SHP77 (cell line): Measurements from ENCODE around the gene MALAT1.

Source experiments
- DNase-seq, 2 experiments: peaks; one replicate each; lab custom pipeline; 2025; lab: John Stamatoyannopoulos, UW

The MALAT1 gene

DNA sequence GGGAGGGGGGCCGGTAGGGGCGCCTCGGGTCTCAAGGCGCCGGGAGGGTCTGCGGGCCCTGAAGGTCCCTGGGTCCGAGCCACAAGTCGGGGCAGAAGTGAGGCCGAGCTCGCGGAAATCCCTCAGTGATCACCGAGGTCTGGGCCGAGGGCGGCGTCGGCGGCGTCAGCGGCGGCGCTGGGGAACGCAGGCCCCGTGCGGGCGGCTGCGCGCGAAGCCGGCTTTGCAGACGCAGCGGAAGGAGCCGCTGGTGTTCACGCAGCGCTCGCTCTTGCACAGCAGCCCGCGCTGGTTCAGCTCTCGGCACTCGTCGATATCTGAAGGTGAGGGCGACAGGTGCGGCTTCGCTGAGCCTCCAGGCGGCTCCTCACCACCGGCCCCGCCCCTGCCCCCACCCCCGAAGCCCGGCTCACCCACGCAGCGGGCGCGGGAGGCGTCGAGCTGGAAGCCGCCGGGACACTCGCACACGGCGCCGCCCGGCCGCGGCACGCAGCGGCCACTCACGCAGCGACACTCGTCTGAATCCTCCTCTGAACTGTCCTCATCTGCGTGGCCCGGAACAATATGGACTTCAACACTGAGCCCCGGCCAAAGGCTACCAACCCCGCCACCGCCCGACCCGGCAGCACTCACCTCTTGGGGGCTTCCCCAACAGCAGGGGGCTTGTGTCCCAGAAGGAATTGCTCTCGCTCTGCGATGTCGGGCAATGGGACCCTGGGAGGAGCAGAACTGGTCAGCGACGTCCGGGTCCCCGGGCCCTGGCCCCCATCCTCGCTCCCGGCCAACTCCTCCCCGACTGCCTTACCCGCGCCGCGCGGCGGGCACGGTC, 40.3 kb downstream of the MALAT1 start:
- no peak for DNase-seq

DNA sequence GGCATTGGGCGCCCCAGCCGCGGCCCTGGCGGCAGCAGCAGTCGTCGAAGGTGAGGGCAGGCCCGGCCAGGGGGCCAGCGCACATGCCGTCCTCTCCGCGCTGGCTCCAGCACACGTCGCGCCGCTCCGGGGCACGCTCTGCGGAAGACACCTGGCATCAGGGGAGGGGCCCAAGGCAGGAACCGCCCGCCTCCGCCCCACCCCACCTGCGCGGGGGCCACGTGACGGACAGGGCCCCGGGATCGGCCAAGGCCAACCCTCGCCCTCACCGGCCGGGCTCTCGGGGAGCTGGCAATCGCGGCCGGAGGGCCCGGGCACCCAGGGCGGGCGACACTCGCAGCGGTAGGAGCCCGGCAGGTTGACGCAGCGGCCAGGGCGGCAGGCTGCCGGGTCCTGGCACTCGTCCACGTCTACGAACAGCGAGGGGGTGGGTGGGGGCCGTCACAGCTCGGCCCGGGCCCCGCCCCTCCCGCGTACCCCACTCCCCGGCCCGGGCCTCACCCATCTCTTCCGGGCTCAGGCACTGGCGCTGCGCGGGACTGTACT, 41.0 kb downstream of the MALAT1 start:
- peak in 1 of 2 experiments; percentile 76 for DNase-seq

DNA sequence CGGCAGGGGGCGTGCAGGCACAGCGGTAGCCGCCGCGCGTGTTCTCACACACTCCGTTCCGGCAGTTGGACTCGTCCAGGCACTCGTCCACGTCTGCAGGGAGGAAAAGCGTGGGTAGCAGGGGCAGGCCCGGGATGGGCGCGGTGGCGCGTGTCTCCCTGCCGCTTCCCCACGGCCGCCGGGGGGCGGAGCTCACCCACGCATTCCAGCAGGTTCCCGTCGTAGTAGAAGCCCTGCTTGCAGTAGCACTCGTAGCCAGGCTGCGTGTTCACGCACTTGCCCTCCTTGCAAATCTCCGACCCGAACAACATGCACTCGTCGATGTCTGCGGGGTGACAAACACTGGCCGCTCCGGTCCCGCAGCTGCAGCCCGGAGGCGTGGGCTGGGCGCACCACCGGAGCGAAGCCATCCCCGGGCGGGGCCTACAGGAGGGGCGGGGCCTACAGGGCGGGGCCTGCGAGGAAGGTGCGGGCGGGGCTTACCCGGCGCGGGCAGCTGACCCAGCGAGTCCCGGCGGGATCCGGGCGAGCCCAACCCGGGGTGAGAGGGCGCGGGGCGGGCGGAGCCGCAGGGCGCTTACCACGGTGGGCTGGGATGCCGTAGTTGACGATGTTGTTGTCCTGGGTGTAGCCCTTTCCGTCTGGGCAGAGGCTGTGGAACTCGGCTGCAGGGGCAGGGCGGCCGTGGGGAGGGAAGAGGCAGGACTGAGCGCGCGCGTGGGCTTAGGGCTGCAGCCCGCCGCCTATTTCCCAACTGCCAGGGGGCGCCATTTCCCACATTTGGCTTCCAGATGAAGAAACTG, 41.6 kb downstream of the MALAT1 start:
- DNase-seq = peak; percentile 74 to 78

DNA sequence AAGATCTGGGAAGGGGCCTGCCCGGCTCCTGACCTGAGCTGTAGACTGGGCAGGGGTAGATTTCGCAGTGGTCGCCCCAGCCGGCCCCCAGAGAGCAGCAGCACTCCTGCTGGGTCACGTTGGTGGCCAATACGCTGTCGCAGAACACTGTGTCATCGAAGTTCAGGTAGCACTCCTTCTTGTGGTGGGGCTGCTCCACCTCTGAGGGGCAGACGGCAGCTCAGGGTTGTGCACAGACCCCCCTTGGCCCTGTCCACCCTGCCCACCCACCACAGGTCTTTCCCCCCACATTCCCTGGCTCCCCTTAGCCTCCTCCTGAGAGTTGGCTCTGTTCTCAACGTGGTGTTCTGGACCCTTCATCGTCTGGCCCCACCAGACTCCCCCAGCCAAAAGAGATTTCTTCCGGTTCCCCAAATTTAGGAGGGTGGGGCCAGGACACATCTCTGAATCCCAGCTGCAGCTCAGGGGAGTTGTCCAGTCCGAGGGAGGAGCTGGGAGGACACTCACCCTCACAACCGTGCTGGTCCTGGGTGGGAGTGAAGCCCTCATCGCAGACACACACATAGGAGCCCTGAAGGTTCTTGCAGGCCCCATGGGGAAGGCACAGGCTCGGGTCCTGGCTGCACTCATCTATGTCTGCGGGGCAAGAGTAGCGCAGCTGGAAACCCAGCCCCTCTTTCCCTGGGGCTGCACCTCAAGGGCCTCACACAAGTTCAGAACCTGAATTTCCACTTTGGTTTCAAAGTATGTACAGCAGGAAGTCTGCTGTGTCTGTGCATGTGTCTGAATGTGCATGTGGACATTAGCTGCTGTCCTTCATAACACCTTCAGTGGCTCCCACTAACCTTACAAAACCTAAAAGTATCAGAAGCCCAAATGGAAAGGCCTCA, 42.5 kb downstream of the MALAT1 start:
- no peak for DNase-seq

DNA sequence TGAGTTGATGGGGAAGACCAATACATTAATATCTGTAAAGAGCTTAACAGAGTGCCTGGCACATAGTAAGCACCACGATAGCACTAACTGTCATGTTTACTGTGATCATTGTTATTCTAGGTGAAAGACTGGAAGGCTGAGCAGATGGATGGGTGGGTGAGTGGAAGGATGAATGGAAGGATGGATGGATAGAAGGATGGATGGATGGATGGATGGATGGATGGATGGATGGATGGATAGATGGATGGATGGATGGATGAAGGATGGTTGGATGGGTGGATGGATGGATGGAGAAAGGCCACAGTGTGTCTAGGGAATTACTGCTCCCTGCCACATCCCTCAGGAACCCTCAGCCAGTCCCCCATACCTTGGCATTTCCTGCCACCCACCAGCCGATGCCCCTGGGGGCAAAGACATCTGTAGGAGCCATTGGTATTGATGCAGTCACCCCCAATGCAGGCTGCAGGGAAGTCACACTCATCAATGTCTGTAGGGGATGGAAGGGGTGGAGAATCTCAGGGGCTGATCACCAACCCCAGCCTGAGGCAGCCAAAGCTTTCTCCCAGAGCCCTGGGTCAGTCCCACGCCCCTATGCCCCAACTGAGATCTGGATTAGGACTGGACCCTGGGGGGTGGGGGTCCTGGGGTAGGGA, 44.0 kb downstream of the MALAT1 start:
- no peak for DNase-seq

DNA sequence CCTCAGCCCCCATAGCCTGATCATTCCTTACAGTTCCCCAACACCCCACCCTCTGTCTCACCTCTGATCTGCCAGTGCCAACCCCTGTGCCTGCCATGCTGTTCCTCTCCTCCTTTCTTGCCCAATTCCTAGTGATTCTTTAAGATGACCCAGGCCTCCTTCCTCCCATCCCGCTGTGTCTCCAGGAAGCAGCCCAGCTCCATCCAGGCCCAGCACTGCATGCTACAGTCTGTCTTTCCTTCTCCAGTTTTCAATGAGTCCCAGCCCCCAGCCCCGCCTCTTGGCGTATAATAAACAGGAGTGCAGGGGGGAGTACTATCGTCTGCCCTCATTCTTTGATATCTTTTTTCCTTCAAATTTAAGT, 47.0 kb downstream of the MALAT1 start:
- no peak for DNase-seq

DNA sequence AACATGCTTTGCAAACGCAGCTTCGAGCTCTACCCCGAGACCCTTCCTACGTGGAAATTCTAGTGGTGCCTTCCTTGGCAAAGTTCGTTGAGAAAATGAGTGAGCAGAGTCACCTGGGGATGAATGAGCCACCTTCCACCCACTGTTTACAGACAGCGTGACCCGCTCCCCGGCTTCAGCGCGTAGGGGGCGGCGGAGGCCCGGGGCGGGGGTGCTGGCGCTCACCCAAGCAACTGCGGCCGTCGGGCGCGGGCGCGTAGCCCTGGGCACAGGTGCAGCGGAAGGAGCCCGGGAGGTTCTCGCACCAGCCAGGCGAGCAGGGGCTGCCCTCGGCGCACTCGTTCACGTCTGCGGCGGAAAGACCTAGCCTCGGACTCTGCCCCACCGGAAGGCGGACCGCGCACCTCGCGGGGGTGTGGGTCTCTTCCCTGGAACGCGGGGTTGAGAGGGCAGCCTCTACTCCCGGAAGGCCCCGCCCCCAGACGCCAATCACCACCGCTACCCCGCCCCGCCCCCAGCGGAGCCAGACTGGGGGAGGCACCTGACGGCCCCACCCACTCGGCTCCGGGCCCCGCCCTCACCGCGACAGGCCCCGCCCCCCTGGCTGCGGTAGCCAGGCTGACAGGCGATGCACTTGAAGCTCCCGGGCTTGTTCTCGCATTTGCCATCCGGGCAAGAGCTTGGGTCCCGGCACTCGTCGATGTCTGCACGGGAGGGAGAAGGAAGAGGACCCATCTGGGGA, 47.5 kb downstream of the MALAT1 start:
- DNase-seq = peak; percentile 62 to 83

DNA sequence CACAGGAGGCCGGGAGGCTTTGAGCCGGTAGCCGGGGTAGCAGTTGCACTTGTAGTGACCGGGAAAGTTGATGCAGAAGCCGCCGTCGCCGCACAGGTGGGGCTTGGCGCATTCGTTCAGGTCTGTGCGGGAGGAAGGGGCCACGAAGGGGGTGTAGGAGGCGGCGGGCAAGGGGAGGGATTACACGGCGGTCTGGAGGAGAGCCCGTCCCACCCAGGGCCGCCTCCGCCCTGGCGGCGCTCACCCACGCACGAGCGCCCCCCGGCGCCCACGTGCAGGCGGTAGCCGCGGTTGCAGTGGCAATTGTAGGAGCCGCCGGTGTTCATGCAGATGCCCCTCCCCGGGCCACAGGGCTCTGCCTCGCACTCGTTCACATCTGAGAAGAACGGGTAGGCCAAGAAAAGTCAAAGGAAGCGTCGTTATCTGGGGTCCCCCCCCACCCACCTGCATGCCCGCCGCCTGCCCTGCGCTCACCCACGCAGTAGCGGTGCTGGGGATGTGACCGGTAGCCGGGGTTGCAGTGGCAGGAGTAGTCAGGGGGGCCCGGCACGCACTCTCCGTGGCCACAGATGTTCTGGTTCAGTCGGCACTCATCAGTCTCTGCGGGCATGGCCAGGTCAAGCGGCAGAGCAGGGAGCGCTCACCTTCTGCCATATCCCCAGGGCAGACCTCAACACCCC, 48.7 kb downstream of the MALAT1 start:
- DNase-seq = no peak

DNA sequence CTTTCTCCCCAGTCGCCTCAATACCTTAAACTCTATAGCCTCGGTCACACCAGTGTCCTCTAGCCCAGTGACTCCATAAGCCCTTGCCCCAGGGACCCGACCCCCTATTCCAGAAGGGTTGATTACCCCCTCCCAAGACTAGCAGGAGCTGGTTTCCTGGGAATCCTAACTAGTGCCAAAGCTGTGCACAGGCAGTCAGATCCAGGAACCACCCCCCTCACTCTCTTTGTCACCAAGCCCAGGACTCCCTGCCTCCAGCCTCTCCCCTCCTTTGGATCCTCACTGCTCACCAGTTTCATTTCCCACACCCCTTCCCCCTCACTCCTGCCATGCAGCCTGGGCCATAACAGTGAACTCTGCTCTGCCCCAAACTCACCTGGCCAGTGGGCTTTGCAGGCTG, 49.5 kb downstream of the MALAT1 start:
- DNase-seq = no peak

DNA sequence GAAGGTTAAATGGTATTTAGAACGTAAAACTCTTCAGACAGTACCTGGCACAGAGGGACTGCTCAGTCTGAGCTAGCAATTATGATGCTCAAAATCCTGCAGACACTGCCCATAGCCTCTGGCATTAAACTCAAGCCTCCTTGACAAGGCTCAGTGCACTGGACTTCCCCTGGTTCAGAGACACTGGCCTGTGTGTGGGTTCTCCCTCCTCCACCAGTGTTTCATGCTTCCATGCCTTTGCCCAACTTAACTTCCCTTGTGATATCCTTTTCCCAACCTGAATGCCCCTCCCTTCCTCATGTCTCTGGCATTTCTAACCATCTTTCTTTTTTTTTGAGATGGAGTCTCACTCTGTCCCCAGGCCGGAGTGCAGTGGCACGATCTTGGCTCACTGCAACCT, 50.3 kb downstream of the MALAT1 start:
- no peak for DNase-seq

DNA sequence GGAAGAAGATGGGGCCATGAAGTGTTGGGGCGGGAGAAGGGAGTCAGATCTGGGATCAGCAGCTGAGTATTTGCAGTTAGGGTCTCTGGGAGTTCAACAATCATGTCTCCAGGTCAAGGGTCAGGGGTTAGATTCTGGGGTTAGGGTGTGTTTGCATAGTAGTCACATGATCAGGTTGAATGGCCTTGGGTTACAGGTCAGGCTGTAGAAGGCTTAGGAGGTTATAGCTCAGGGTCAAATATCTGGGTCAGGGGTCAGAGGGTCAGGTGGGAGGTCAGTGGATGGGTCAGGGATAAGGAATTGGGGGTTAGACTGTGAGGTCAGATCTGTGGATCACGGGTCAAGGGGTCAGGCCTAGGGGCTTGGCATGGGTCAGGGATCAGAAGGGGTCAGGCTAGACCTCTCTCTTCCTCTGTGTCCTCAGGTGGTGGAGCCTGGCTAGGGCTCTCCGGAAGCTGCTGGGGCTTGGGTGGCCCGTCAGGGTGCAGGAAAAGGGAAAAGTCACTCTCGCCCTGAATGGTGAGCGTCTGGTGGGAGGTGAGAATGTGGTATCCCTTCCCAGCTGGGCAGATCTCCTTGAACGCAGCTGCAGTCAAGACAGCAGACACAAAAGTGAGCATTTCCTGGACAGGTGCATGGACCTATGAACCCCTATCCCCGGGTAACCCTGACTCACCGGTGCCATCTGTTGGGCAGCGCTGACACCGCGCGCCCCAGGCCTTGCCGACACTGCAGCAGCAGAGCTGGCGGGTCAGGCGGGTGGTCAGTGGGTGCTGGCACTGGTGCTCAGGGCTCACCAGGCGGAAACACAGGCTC, 52.9 kb downstream of the MALAT1 start:
- peak; percentile 64 to 76 for DNase-seq

DNA sequence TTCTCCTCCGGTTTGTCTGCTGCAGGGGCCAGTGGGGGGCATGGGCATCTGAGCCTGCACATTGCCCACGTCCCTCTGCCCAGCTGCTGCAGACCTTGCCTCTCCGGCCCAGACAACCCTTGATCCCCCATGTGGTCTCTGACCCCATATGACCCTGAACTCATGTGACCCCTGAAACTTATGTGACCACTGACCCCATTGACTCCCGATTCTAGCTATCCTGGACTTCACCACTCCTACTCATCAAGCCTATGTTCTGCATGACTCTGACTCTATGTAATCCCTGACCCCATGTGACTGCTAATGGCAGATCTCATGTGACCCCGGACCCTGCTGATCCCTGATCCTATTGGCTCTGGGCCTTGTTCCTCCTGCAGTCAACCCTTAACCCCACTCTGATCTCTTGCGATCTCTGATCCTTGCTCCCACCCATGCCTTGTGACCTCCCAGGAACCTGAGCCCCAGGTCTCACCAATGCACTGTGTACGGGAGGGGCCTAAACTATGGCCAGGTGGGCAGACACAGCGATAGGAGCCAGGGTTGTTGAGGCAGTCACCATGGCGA, 53.6 kb downstream of the MALAT1 start:
- no peak for DNase-seq

DNA sequence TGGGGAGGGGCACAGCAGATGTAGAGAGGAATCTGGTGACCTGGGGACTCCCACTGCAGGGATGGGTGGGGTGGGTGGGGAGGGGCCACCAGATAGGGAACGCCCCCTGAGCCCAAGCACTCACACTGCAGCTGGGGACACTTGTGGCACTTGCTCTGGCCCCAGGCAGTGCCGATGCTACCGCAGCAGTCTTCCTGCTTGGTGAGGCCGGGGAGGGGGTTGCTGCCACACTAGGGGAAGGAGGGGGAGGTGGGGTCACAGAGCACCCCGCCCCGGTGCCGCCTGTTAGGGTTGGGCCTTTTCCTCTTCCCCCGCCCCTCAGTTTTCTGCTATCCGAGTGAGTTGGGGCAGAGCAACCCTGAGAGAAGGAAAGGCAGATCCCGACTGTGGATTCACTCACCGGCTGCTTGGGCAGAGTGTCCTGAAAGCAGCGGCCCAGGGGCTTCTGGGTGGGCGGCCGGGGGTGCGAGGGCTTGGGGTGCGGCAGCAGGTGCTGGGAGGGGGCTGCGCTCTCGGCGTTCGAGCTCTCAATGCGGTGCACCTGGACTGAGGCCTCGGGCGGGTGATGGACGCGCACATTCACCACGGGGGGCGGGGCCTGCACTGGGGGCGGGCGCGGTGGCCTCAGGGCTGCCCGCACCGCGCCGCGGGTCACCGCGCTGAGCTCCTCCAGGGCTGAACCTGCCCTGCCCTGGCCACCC, 54.6 kb downstream of the MALAT1 start:
- DNase-seq = peak; percentile 68 to 69

DNA sequence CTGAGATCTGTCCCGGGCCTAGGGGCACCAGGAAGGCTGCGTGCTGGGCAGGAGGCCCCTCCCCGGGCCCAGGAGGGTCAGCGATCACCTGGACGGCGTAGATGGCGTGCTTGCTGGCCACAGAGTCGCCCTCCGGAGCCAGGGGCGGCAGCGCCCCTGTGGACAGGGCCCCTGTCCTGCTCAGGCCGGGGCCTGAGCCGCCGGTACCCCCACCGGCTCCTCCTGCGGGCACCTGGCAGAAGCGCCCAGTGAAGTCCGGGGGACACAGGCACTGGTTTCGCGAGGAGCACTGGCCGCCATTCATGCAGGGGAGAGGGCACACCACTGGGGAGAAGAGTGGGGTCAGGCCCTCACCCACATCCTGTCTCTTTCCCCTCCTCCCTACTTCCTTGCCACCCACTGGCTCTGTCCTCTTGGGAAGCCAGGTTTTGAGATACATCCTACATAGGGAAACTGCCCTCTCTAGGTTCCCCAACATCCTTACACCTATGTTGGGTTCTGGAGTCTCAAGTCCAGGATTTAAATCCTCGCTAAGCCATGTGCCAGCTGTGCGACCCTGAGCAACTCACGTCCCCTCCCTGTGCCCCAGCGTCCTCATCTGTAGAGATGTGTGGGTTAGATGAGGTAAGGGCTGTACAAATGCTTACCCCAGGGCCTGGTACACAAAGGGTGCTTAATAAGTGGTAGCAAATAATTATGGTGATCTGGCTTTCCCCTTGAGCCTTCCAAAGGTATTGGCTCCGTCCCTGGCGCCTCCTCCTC, 55.4 kb downstream of the MALAT1 start:
- no peak for DNase-seq

DNA sequence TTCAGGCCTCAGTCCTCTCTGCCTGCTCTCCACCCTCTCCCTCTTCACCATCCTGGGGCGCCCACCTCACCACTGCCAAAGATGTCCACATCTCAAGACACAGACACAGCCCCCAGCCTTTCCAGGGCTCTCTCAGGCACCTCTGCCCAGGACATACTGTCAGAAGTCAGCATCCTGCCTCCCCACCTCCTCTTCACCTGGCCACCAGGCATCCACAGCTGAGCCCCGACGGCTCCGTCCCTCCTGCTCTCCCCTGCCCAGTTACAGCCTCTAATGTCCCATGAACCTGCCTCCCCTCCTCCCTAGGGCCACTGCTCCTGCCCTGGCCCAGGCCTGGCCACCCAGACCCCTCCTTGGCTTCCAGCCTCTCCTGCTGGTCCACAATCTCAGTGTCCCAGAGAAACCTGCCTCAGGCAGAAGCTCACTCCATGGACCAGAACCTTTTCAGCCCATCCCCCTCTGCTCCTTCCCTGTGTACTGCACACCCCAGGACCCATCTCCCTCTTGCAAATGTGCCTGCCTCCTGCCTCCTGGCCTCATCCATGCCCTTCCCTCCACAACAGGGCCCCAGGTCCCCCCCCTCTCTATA, 56.1 kb downstream of the MALAT1 start:
- no peak for DNase-seq

DNA sequence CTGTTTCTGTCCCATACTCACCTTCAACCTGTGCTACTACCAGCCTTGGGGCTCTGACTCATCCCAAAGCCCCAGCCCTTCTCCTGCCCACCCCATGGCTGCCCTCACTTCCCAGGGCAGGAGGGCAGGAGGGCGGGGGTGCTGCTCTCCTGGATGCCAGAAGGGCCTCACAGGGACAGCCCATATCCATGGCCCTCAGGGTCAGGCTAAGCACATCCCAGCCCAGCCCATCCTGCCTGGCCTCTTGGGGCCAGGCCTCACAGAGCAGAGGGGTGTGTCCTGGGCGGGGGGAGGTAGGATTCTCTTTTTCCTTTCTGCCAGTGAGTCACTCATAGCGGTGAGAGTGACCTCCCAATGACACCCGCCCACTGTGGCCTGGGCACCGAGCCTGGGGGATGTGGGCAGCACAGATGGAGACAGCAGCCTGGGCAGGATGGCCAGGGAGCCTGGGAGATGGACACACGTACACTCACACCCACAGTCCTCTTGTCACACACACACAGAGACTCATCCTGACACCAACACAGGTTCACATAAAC, 56.9 kb downstream of the MALAT1 start:
- DNase-seq = no peak
